ENCODE data around the gene PLXNA2. TPM values are rescaled to one million over a fixed set of nuclear protein-coding genes. Genes with fewer than 3 reads are reported as not detected.

The PLXNA2 gene, protein sequence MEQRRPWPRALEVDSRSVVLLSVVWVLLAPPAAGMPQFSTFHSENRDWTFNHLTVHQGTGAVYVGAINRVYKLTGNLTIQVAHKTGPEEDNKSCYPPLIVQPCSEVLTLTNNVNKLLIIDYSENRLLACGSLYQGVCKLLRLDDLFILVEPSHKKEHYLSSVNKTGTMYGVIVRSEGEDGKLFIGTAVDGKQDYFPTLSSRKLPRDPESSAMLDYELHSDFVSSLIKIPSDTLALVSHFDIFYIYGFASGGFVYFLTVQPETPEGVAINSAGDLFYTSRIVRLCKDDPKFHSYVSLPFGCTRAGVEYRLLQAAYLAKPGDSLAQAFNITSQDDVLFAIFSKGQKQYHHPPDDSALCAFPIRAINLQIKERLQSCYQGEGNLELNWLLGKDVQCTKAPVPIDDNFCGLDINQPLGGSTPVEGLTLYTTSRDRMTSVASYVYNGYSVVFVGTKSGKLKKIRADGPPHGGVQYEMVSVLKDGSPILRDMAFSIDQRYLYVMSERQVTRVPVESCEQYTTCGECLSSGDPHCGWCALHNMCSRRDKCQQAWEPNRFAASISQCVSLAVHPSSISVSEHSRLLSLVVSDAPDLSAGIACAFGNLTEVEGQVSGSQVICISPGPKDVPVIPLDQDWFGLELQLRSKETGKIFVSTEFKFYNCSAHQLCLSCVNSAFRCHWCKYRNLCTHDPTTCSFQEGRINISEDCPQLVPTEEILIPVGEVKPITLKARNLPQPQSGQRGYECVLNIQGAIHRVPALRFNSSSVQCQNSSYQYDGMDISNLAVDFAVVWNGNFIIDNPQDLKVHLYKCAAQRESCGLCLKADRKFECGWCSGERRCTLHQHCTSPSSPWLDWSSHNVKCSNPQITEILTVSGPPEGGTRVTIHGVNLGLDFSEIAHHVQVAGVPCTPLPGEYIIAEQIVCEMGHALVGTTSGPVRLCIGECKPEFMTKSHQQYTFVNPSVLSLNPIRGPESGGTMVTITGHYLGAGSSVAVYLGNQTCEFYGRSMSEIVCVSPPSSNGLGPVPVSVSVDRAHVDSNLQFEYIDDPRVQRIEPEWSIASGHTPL (N-terminal part only)
- 1.8 and 5.3 TPM in 2 replicates for total RNA-seq (2014; rRNA removed; shearing (Covaris generic))

- peak; percentile 94 for DNase-seq
- Histone ChIP-seq H3K36me3 (replicated peaks; ENCODE audit: control insufficient read depth, insufficient read depth, low read length) (no peaks in the 10 kb centered on the region), H3K27me3 (ENCODE audit: control insufficient read depth, insufficient read depth, low read length) (peaks cover 52% of the 10 kb centered on the region), H3K4me3 (ENCODE audit: insufficient read depth, low read depth, low read length) (peak within 1 kb of the TSS; percentile 69)
Observed at GRCh38 chr1:208243967-208244916, at the start of gene PLXNA2. Gene PLXNA2, minus strand, starts transcription at chr1:208244384. Its CDS starts 26,462 bp downstream, at chr1:208217922.

DNA sequence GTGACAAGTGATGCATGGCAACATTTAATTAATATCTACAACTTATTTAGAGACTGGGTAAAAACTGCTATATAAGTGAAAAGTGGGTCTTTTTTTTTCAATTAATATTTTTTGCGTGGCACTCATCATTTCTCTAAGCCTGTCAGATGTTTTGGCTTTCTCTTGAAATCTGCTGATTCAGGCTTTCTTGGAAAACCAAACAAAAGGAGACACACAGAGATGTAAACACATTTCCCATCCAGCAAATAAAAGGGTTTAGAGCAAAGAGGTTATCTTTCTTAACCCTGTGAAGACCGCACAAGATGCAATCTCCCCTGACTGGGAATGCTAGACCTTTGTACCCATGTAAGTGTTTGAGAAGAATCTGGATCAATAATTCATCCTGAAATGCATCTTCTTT is 48.7 kb upstream of the PLXNA2 start:
- no peak for DNase-seq
- H3K27me3 ChIP-seq (ENCODE audit: control insufficient read depth, insufficient read depth, low read length), result no peaks in the 10 kb centered on the region; the same call in 1 of the 2 replicates
- no peaks in the 10 kb centered on the region for H3K36me3 ChIP-seq (replicated peaks; ENCODE audit: control insufficient read depth, insufficient read depth, low read length)
- H3K4me3 ChIP-seq (ENCODE audit: insufficient read depth, low read depth, low read length), result no peak overlapping the region

GRCh38 chr1:208291923-208292711 is 47.9 kb upstream of the PLXNA2 start:
- no peak overlapping the region for H3K4me3 ChIP-seq (ENCODE audit: insufficient read depth, low read depth, low read length)
- DNase-seq, result no peak
- no peaks in the 10 kb centered on the region; the same call in 1 of the 2 replicates for H3K27me3 ChIP-seq (ENCODE audit: control insufficient read depth, insufficient read depth, low read length)
- no peaks in the 10 kb centered on the region for H3K36me3 ChIP-seq (replicated peaks; ENCODE audit: control insufficient read depth, insufficient read depth, low read length)

GRCh38 chr1:208291129-208291528 is 46.9 kb upstream of the PLXNA2 start:
- Histone ChIP-seq H3K36me3 (replicated peaks; ENCODE audit: control insufficient read depth, insufficient read depth, low read length) (no peaks in the 10 kb centered on the region), H3K27me3 (ENCODE audit: control insufficient read depth, insufficient read depth, low read length) (no peaks in the 10 kb centered on the region; the same call in 1 of the 2 replicates), H3K4me3 (ENCODE audit: insufficient read depth, low read depth, low read length) (no peak overlapping the region)
- no peak for DNase-seq

- H3K36me3 ChIP-seq (replicated peaks; ENCODE audit: control insufficient read depth, insufficient read depth, low read length), result no peaks in the 10 kb centered on the region
- no peak for DNase-seq
- no peaks in the 10 kb centered on the region; the same call in 1 of the 2 replicates for H3K27me3 ChIP-seq (ENCODE audit: control insufficient read depth, insufficient read depth, low read length)
- H3K4me3 ChIP-seq (ENCODE audit: insufficient read depth, low read depth, low read length), result no peak overlapping the region
Observed at GRCh38 chr1:208289716-208290115, 45.5 kb upstream of the PLXNA2 start.

- Histone ChIP-seq H3K27me3 (ENCODE audit: control insufficient read depth, insufficient read depth, low read length) (no peaks in the 10 kb centered on the region; the same call in 1 of the 2 replicates), H3K36me3 (replicated peaks; ENCODE audit: control insufficient read depth, insufficient read depth, low read length) (no peaks in the 10 kb centered on the region), H3K4me3 (ENCODE audit: insufficient read depth, low read depth, low read length) (no peak overlapping the region)
- DNase-seq, result no peak
Observed at GRCh38 chr1:208288495-208288894, 44.3 kb upstream of the PLXNA2 start.

- Histone ChIP-seq H3K4me3 (ENCODE audit: insufficient read depth, low read depth, low read length) (no peak overlapping the region), H3K36me3 (replicated peaks; ENCODE audit: control insufficient read depth, insufficient read depth, low read length) (no peaks in the 10 kb centered on the region), H3K27me3 (ENCODE audit: control insufficient read depth, insufficient read depth, low read length) (no peaks in the 10 kb centered on the region)
- no peak for DNase-seq
Observed at GRCh38 chr1:208280681-208281450, 36.7 kb upstream of the PLXNA2 start.

- H3K36me3 ChIP-seq (replicated peaks; ENCODE audit: control insufficient read depth, insufficient read depth, low read length), result no peaks in the 10 kb centered on the region
- H3K4me3 ChIP-seq (ENCODE audit: insufficient read depth, low read depth, low read length), result no peak overlapping the region
- no peak for DNase-seq
- no peaks in the 10 kb centered on the region; the same call in 1 of the 2 replicates for H3K27me3 ChIP-seq (ENCODE audit: control insufficient read depth, insufficient read depth, low read length)
Observed at GRCh38 chr1:208279826-208280588, 35.8 kb upstream of the PLXNA2 start.

- no peaks in the 10 kb centered on the region for H3K36me3 ChIP-seq (replicated peaks; ENCODE audit: control insufficient read depth, insufficient read depth, low read length)
- H3K4me3 ChIP-seq (ENCODE audit: insufficient read depth, low read depth, low read length), result no peak overlapping the region
- DNase-seq, result no peak
- no peaks in the 10 kb centered on the region; the same call in 1 of the 2 replicates for H3K27me3 ChIP-seq (ENCODE audit: control insufficient read depth, insufficient read depth, low read length)
Observed at GRCh38 chr1:208278638-208279037, 34.5 kb upstream of the PLXNA2 start.

GRCh38 chr1:208276757-208277435 is 32.7 kb upstream of the PLXNA2 start:
- no peak for DNase-seq
- no peaks in the 10 kb centered on the region for H3K36me3 ChIP-seq (replicated peaks; ENCODE audit: control insufficient read depth, insufficient read depth, low read length)
- no peaks in the 10 kb centered on the region; the same call in 1 of the 2 replicates for H3K27me3 ChIP-seq (ENCODE audit: control insufficient read depth, insufficient read depth, low read length)
- no peak overlapping the region for H3K4me3 ChIP-seq (ENCODE audit: insufficient read depth, low read depth, low read length)

DNA sequence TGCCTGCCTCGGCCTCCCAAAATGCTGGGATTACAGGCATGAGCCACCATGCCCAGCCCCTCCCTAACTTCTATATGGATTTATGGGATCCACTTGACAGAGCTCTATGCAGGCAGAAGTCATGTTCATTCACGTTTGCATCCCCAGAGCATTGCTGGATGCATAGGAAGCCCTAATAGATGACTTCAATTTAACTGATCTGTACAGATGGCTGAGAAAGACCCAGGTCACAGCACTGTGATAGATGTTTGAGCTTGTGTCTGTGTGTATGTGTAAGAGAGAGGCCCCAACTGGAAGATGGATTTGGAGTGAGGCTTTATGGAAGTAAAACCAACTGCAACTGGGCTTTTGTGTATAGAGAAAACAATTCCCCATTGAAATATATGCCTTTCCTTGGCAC is 30.9 kb upstream of the PLXNA2 start:
- H3K4me3 ChIP-seq (ENCODE audit: insufficient read depth, low read depth, low read length), result no peak overlapping the region

More for the DNA sequence above, 30.9 kb upstream of the PLXNA2 start:
- no peak for DNase-seq
- Histone ChIP-seq H3K27me3 (ENCODE audit: control insufficient read depth, insufficient read depth, low read length) (no peaks in the 10 kb centered on the region; the same call in 1 of the 2 replicates), H3K36me3 (replicated peaks; ENCODE audit: control insufficient read depth, insufficient read depth, low read length) (no peaks in the 10 kb centered on the region)
